Fibroblast of villous mesenchyme (primary cell): ENCODE data around the gene GABRB3. TPM values are rescaled to one million over a fixed set of nuclear protein-coding genes. Genes with fewer than 3 reads are reported as not detected.

Experiments used
- DNase-seq: peaks from one replicate; pipeline ENCODE4 v3.0.0-alpha.2; 2010; ENCODE audit warnings: low read depth
- H3K4me3 ChIP-seq: 2 replicates; pipeline ENCODE4 v1.5.1; 2011; ENCODE audit warnings: low read depth, mild to moderate bottlenecking, low read length
- total RNA-seq: library from RNA; depleted of rRNA; stranded (reverse); fragments of >200 nt; gene quantifications from 2 replicates; pipeline ENCODE4 v1.2.3, GENCODE V29; 2012
- TF ChIP-seq, protein P1 (sequence below): IDR thresholded peaks from 2 replicates; pipeline ENCODE4 v1.5.1; 2012; ENCODE audit warnings: low read depth, mild to moderate bottlenecking, low read length; ENCODE audit not compliant: insufficient read depth

GABRB3 gene
- total RNA-seq, 1 donor: 2.2 TPM

DNA sequence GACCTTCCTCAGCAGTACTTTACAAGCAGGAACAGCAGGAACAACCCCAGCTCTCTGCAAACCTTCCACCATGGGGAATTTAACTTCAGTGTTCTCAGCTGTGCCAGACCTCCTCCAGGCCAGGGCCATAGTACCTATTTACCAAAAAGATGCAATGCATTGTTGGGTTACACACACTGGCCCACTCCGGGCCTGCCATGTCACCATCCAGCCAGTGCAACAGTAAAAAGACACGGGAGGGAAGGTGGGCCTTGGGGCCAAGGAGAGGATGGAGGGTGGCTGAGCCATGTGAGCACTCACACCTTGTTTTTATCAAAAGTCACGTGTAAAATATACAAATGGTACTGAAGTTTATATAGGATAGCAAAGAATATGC, 157.0 kb downstream of the GABRB3 start:
- TF ChIP-seq, protein P1, sequence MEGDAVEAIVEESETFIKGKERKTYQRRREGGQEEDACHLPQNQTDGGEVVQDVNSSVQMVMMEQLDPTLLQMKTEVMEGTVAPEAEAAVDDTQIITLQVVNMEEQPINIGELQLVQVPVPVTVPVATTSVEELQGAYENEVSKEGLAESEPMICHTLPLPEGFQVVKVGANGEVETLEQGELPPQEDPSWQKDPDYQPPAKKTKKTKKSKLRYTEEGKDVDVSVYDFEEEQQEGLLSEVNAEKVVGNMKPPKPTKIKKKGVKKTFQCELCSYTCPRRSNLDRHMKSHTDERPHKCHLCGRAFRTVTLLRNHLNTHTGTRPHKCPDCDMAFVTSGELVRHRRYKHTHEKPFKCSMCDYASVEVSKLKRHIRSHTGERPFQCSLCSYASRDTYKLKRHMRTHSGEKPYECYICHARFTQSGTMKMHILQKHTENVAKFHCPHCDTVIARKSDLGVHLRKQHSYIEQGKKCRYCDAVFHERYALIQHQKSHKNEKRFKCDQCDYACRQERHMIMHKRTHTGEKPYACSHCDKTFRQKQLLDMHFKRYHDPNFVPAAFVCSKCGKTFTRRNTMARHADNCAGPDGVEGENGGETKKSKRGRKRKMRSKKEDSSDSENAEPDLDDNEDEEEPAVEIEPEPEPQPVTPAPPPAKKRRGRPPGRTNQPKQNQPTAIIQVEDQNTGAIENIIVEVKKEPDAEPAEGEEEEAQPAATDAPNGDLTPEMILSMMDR: no peak
- no peak for DNase-seq
- no peak overlapping the region for H3K4me3 ChIP-seq

GRCh38 chr15:26615188-26615926, 157.5 kb downstream of the GABRB3 start:
- H3K4me3 ChIP-seq: no peak overlapping the region
- no peak for DNase-seq
- TF ChIP-seq, protein P1: no peak

DNA sequence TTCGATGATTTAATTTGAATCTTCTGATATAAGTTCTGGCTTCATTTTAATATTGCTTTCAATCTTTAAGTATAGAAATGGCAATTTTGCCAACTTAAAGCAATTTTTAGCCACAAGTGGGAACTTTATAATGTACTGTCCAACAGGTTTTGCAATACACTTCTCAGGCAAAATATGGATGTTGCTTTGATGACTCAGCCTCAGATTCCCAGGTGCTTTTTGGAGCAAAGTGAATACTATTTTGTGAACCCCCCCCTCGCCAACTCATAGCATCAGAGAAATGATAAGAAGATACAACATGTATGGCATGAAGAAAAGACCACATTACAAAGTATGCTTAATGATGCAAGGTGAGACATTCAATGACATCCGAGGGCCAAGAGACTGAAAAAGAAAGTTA, 158.1 kb downstream of the GABRB3 start:
- no peak overlapping the region for H3K4me3 ChIP-seq
- no peak for DNase-seq
- TF ChIP-seq, protein P1: no peak

GRCh38 chr15:26598704-26599103, 174.2 kb downstream of the GABRB3 start:
- H3K4me3 ChIP-seq: no peak overlapping the region
- TF ChIP-seq, protein P1: no peak
- DNase-seq: no peak

GRCh38 chr15:26595611-26596010, 177.3 kb downstream of the GABRB3 start:
- no peak for DNase-seq
- TF ChIP-seq, protein P1: no peak
- H3K4me3 ChIP-seq: no peak overlapping the region

DNA sequence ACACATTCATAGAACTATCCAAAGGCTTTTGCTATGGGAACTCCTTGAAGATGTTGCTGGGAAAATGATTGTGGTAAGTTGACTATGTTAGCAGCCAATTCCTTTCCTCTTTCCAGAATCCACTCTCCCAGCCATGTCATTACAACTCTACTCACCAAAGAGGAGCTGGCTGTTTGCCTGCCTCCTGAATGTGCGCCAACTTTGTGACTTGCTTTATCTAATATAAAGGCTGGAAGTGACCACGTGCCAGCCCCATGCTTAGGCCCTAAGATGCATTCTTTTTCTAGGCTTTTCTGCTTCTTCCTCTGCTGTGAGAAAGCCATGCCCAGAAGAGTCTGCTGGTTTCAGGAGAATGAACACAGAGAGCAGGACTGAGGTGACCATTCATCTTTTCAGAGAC, 182.2 kb downstream of the GABRB3 start:
- DNase-seq: no peak
- TF ChIP-seq, protein P1: no peak
- no peak overlapping the region for H3K4me3 ChIP-seq

GRCh38 chr15:26582840-26583239, 190.0 kb downstream of the GABRB3 start:
- no peak for DNase-seq
- TF ChIP-seq, protein P1: no peak
- no peak overlapping the region for H3K4me3 ChIP-seq
